Adrenal gland (tissue), 12 donors: ENCODE measurements around the gene BACH2. TPM values are rescaled to one million over a fixed set of nuclear protein-coding genes. Genes with fewer than 3 reads are reported as not detected.
A peak's percentile ranks its signal among the peaks of the same experiment; 100 is the strongest.

Source experiments
- DNase-seq, 7 donors: peaks; one replicate each; pipeline ENCODE4 v3.0.0-alpha.2; 2019 to 2020
- H3K27ac ChIP-seq, 5 donors: fragments of 200-600 bp; sonication (generic) in 4 of 5; 1 replicate in 3 of 5; 2 replicates in 2 of 5; pipeline versions ENCODE4 v1.5.1 to v1.8.0; 2016 to 2020; ENCODE audit warnings: mild to moderate bottlenecking in 1 of 5
- H3K27me3 ChIP-seq: fragments of 200-600 bp; 2 replicates; pipeline ENCODE4 v1.8.0; 2021
- H3K36me3 ChIP-seq, 2 donors: fragments of 200-600 bp; replicated peaks in 1 of 2; 1 replicate in 1 of 2; 2 replicates in 1 of 2; pipeline versions ENCODE4 v1.5.1 to v1.8.0; 2018 to 2022
- H3K4me1 ChIP-seq, 2 donors: fragments of 200-600 bp; replicated peaks in 1 of 2; 1 replicate in 1 of 2; 2 replicates in 1 of 2; pipeline versions ENCODE4 v1.5.1 to v1.8.0; 2018 to 2021
- H3K4me3 ChIP-seq, 4 donors: fragments of 200-600 bp; sonication (generic) in 3 of 4; one replicate each; pipeline ENCODE4 v1.5.1; 2016 to 2018
- H3K9me3 ChIP-seq, 3 donors: fragments of 200-600 bp; sonication (generic) in 1 of 3; replicated peaks in 1 of 3; 1 replicate in 2 of 3; 2 replicates in 1 of 3; pipeline versions ENCODE4 v1.5.1 to v1.8.0; 2016 to 2021
- POLR2A ChIP-seq, 2 donors: fragments of 450-650 bp; IDR thresholded peaks; one replicate each; pipeline ENCODE4 v1.6.1; 2017; ENCODE audit warnings: antibody characterized with exemption in 2 of 2, mild to moderate bottlenecking in 2 of 2, moderate library complexity in 1 of 2
- WGBS, 4 donors: extraction: QIAGEN DNeasy Blood & Tissue Kit in 2 of 4; methylation state at CpG; one replicate each; pipeline versions ENCODE4 v1.1.5 to v1.1.7; 2013 to 2017; 5-methylcytosine and 5-hydroxymethylcytosine counted together
- intact Hi-C, 2 donors: fragments of 100-400 bp; cut with DNase I; formaldehyde crosslinking; loops; one replicate each; pipeline versions ENCODE4 v1.14.1 to v1.15.0; 2022 to 2023
- polyA plus RNA-seq, 3 donors: library from polyadenylated mRNA; stranded (reverse); fragments of 200-250 nt in 2 of 3; fragments of 350-450 nt in 1 of 3; fragmentation: Illumina TruSeq in 1 of 3; extraction: RNeasy Lipid Tissue Mini Kit (QIAGEN cat#74804) in 1 of 3; gene quantifications; one replicate each; pipeline ENCODE4 v1.2.3, GENCODE V29; 2013 to 2014
- total RNA-seq, 9 donors: library from RNA; depleted of rRNA in 4 of 9; stranded (reverse); fragments of >200 nt in 4 of 9; fragments of 120-200 nt in 1 of 9; fragmentation: NEBNext Ultra II Directional in 1 of 9; extraction: Animal tissue kit (Norgen Biotek cat#: 25700) in 1 of 9; gene quantifications; one replicate each; pipeline versions ENCODE4 v1.1.0 to v1.2.4, GENCODE V29; 2013 to 2023
- TF ChIP-seq, protein P1 (sequence below), 6 experiments: fragments of 450-650 bp in 4 of 6; fragments of 200-600 bp in 2 of 6; sonication (generic) in 1 of 6; IDR thresholded peaks; 1 replicate in 5 of 6; 2 replicates in 1 of 6; pipeline versions ENCODE4 v1.5.1 to v1.8.0; 2016 to 2021; ENCODE audit warnings: antibody characterized with exemption in 6 of 6, mild to moderate bottlenecking in 2 of 6, moderate library complexity in 1 of 6
- donor health status: healthy with polysubstance abuse.
- donor health status: Bipolar disorder and iron deficiency.
- donor health status: DM: yes; HTN: yes; CAD: no.
- donor health status: DM: no; HTN: no; CAD: no.
- donor health status: DM: no; HTN: no; CAD: no.
- donor health status: DM: yes; HTN: yes; CAD: no.

BACH2 gene
- total and polyA plus RNA-seq, 12 donors: 0.08 to 2.9 (median 0.83) TPM

DNA sequence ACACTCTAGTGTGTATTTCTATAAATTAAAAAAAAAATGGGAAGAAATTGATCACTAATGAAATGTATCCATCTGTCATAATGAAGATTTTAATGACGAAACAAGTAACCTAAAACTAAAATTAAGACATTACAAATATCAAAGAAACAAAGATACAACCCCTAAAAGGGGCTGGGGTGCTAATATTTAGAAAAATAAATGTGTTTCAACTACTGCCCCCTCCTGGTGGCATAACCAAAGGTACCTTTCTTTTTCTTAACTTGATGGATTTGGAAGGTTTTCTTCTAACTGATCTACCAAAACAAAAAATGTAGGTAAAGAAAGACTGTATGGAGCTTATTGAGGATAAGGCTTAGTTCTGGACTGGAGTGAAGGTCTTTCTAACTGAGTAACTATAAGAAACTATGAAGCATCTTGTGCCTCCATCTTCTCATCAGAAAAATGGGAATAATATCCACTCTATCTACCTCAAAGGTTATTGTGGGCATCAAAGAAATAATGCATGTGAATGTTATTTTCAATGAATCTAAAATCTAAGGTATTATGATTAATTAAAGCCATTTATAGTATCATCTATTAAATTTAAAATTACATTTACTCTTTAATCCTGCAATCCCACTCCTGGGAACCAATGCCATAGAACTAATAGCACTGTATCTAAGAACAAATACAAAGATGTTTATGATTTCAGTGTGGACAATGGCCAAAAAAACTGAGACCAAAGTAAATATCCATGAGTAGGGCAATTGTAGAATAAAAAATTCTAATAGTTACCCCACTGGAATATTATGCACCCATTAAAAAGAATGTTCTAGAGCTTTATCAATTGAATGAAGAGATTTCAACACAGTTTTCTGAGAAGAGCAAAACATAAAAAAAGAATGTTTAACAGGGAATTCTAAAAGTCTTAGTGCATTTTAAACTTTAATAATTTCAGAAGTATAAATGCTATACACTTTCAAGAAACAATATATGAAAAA lies 117.2 kb downstream of the BACH2 start:
- H3K27me3 ChIP-seq: no peaks in the 10 kb centered on the region
- H3K27ac ChIP-seq: no peak overlapping the region
- no peaks in the 10 kb centered on the region for H3K36me3 ChIP-seq
- DNase-seq: no peak
- H3K9me3 ChIP-seq: no peaks in the 10 kb centered on the region
- intact Hi-C loops: no loop called here
- no peak for TF ChIP-seq POLR2A (IDR thresholded peaks at IDR 0.05)
- TF ChIP-seq, protein P1, sequence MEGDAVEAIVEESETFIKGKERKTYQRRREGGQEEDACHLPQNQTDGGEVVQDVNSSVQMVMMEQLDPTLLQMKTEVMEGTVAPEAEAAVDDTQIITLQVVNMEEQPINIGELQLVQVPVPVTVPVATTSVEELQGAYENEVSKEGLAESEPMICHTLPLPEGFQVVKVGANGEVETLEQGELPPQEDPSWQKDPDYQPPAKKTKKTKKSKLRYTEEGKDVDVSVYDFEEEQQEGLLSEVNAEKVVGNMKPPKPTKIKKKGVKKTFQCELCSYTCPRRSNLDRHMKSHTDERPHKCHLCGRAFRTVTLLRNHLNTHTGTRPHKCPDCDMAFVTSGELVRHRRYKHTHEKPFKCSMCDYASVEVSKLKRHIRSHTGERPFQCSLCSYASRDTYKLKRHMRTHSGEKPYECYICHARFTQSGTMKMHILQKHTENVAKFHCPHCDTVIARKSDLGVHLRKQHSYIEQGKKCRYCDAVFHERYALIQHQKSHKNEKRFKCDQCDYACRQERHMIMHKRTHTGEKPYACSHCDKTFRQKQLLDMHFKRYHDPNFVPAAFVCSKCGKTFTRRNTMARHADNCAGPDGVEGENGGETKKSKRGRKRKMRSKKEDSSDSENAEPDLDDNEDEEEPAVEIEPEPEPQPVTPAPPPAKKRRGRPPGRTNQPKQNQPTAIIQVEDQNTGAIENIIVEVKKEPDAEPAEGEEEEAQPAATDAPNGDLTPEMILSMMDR (IDR thresholded peaks at IDR 0.05): peak in 4 of 6 experiments; percentile 14 to 44 (median 28)
- 88 to 97% (median 95%) methylated on average over 1 of the region's 1 CpG for WGBS, 4 donors
- no peak overlapping the region for H3K4me3 ChIP-seq
- H3K4me1 ChIP-seq: no peaks in the 10 kb centered on the region

GRCh38 chr6:90178384-90178855 lies 118.2 kb downstream of the BACH2 start:
- H3K4me3 ChIP-seq: no peak overlapping the region
- no peaks in the 10 kb centered on the region for H3K9me3 ChIP-seq
- 69 to 83% (median 71%) methylated on average over 4 of the region's 4 CpGs for WGBS, 4 donors
- H3K36me3 ChIP-seq: no peaks in the 10 kb centered on the region
- no peak for DNase-seq
- no peak for TF ChIP-seq POLR2A (IDR thresholded peaks at IDR 0.05)
- TF ChIP-seq, protein P1 (IDR thresholded peaks at IDR 0.05): no peak
- H3K27ac ChIP-seq: no peak overlapping the region
- intact Hi-C loops: no loop called here
- no peaks in the 10 kb centered on the region for H3K4me1 ChIP-seq
- no peaks in the 10 kb centered on the region for H3K27me3 ChIP-seq

DNA sequence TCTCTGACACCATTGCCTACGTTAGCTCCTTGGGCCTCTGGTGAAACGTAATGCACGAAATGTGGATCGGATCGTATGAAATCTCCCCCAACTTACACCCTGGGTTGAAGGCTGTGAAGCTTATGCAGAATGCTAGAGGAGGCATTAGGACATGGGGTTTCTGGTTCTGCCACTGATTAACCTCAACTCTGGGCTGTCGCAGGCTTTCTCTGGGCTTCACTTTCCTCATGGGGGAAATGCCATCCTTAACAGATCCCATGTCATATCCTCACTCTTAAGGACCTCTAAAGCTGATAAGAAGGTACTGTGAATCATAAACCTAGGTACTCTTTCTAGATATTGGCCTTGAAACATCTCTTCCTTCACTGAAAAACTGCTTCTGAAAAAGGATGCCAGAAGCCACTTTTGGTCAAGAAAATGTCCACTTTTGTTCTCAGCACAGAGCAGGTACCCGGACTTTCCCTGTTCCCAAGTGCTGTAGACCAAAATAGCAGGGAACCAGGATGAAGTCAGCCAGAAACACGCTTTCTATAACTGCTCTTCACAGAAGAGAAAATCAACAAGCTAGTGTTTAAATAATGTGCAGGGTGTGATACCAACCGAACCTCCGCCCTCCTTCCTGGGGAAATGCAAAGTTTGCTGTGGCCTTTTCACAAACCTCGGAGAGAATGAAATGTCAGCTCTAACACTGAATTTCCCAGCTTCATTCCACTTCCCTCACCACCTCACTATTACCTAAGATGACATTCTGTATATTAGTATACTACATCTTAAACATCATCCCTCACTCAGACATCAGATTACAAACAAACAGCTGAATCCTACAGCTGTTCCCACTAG lies 118.9 kb downstream of the BACH2 start:
- 80 to 88% (median 82%) methylated on average over 11 of the region's 11 CpGs for WGBS, 4 donors
- Histone ChIP-seq H3K4me3 (no peak overlapping the region), H3K9me3 (no peaks in the 10 kb centered on the region), H3K27ac (no peak overlapping the region), H3K4me1 (no peaks in the 10 kb centered on the region), H3K36me3 (no peaks in the 10 kb centered on the region), H3K27me3 (no peaks in the 10 kb centered on the region)
- DNase-seq: no peak
- TF ChIP-seq, protein P1 (IDR thresholded peaks at IDR 0.05): no peak
- TF ChIP-seq POLR2A (IDR thresholded peaks at IDR 0.05): no peak
- intact Hi-C loops: no loop called here
